GM11168 (cell line): ENCODE data around the gene CYP4F12.

ENCODE experiments used
- in situ Hi-C: fragments of 300-500 bp; cut with MboI; formaldehyde crosslinking; loops from one replicate; pipeline ENCODE4 v1.12.0; 2022; ENCODE audit warnings: low sequenced_read_pairs; ENCODE audit not compliant: unreplicated experiment

The CYP4F12 gene

GRCh38 chr19:15684828-15685227, 11.9 kb downstream of the CYP4F12 start:
- in situ Hi-C loops: no loop called here

DNA sequence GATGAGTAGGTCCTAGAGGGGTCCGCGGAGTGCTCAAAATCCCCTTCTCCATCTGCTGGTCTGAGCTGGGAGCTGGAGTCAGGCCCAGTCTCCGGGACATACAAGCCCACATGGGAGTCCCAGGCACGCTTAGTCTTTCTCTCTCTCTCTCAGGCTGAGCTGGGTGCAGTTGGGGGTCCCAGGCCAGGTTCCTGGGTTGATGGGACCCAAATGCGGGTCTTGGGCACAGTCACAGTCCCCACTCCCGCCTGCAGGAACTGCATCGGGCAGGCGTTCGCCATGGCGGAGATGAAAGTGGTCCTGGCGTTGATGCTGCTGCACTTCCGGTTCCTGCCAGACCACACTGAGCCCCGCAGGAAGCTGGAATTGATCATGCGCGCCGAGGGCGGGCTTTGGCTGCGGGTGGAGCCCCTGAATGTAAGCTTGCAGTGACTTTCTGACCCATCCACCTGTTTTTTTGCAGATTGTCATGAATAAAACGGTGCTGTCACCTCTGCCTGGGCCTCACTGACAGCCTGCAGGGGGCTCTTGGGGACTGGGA, 23.8 kb downstream of the CYP4F12 start:
- in situ Hi-C loops: no loop called here

GRCh38 chr19:15701757-15702533, 29.1 kb downstream of the CYP4F12 start:
- in situ Hi-C loops: no loop called here

- in situ Hi-C loops: no loop called here
Observed at GRCh38 chr19:15702534-15702930, 29.6 kb downstream of the CYP4F12 start.

DNA sequence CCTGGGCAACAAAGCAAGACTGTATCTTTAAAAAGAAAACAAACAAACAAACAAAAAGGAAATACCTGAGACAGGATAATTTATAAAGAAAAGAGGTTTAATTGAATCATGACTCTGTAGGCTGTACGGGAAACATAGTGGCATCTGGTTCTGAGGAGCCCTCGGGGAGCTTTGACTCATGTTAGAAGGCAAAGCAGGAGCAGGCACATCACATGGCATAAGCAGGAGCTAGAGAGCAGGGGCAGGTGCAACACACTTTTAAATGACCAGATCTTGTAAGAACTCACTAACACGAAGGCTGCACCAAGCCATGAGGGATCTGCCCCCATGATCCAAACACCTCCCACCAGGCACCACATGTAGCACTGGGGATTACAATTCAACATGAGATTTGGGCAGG, 41.8 kb downstream of the CYP4F12 start:
- in situ Hi-C loops: no loop called here

- in situ Hi-C loops: no loop called here
Observed at GRCh38 chr19:15715642-15716041, 42.8 kb downstream of the CYP4F12 start.

DNA sequence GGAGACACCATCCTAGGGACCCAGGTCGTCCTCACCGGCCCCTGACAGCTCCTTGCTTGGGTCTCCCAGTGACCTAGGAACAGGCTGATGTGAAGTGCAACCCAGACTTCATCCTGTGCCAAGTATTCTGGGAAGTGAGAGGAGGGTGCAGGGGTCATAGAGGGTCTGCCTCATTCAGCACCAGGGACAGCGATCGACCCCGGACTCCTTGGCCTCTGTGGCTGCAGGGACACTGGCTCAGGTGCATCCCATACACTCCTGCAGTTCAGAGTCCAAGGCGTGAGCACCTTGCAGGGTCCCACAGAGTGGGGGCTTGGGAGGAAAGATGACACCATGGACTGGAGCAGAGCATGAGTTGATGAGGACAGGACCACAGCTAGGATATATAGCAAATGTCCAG, 44.9 kb downstream of the CYP4F12 start:
- in situ Hi-C loops: no loop called here

- in situ Hi-C loops: no loop called here
Observed at GRCh38 chr19:15721268-15721667, 48.4 kb downstream of the CYP4F12 start.

DNA sequence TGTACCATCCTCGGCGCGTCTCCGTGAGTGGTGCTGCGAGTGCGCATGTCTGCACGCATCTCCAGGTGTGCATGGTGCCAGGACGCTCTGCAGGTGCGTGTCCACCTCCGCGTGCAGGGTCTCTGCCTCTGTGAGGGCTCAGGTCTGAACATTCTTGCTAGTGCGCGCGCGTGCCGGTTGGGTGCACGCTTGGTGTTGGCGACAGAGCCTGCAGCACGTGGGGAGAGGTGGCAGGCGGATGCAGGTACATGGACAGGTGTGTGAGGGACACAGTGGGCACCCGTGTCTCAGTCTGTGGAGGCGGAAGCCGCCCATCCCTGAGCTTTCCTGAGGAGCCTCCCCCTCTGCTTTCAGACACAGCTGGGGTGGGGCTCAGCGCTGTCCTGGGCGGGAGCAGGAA, 50.1 kb downstream of the CYP4F12 start:
- in situ Hi-C loops: no loop called here

- in situ Hi-C loops: no loop called here
Observed at GRCh38 chr19:15727724-15728123, 54.8 kb downstream of the CYP4F12 start, which contains the start of gene OR10H2. TSS of gene OR10H2 (plus strand) at chr19:15728024. CDS start at chr19:15728044, 20 bp downstream.

DNA sequence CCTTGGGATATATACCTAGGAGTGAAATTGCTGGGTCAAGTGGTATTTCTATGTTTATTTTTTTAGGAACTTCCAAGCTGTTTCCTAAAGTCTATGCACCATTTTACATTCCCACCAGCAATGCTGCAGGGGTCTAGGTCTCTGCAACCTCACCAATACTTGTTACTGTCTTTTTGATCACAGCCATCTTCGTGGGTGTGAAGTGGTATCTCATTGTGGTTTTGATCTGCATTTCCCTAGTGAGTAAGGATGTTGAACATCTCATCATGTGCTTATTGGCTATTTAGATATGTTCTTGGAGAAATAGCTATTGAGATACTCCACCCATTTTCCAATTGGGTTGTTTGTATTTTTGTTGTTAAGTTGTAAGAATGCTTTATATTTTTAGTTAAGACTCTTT, 57.7 kb downstream of the CYP4F12 start:
- in situ Hi-C loops: no loop called here

DNA sequence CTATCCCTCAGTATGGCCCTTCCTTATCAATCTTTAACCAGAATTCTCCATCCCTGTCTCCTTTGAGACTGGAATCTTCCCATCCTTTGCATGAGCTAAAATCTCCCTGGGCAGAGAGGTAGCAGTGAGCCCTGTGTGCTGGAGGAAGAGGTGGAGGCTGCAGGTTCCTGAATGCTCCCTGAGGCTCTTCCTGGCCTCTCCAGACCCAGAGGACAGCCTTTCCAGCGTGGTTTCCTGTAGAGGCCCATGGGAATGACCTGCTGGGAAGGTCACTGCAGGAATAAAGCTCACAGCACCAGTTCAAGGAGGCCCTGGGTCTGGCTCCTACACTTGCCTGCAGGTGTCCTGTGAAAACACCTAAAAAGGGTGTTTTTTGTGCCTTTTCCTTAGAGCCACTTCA, 59.5 kb downstream of the CYP4F12 start:
- in situ Hi-C loops: no loop called here

DNA sequence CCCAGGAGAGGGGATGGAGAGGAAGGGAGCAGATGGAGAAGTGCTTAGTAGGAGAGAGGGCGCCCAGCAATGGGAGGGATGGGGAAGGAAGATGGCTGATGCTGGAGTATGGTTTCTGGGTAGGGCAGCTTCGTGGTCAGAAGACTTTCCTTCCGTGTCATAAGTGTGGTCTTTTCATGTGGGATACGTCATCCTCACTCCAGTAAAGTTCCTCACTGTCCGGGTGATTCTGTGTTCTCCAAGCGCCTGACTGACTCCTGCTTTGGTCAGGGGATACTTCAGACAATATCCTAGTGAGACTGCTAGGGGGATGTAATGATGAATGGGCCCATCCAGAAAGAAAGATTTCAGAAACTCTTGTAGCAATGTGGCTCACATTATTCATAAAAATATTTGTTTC, 61.0 kb downstream of the CYP4F12 start:
- in situ Hi-C loops: no loop called here

GRCh38 chr19:15737722-15738121, 64.8 kb downstream of the CYP4F12 start, which contains the start of gene OR10H3:
TSS of gene OR10H3 (plus strand) at chr19:15737985. CDS start at chr19:15741393, 3,408 bp downstream.
- in situ Hi-C loops: no loop called here

DNA sequence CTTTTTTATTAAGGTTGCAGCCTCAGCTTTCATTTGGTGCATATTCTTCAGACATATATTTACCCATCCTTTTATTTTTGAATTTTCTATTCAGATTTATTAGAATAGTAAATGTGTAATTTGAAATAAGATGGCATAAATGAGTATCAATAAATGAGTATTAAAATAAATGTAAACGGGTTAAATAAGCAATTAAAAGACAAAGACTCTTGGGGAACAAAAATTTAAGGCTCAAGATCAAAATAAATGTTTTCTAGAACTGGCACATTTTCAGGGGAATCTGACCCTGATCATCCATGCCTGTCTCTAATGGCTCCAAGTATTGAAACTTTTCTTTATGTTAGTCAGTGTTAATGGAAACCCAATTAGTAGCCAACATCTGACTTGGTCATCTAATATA, 67.9 kb downstream of the CYP4F12 start:
- in situ Hi-C loops: no loop called here
